Small intestine (tissue), 7 donors: ENCODE results near the gene CISTR. TPM values are rescaled to one million over a fixed set of nuclear protein-coding genes. Genes with fewer than 3 reads are reported as not detected.

Source experiments
- DNase-seq, 2 donors: peaks; one replicate each; pipeline versions ENCODE4 v3.0.0 to v3.0.0-alpha.2; 2013
- FAIRE-seq: peaks from 2 replicates; lab custom pipeline; 2012; peaks lifted over from hg19 to GRCh38; lab: Jason Lieb, UNC
- H3K27ac ChIP-seq, 3 donors: one replicate each; pipeline ENCODE4 v1.5.1; 2013; ENCODE audit warnings: low read length in 2 of 3, mild to moderate bottlenecking in 2 of 3, control low read depth in 1 of 3, inconsistent platforms in 1 of 3, low read depth in 1 of 3, moderate library complexity in 1 of 3
- H3K27me3 ChIP-seq, 3 donors: one replicate each; pipeline ENCODE4 v1.6.1; 2013; ENCODE audit warnings: low read length in 3 of 3, inconsistent platforms in 1 of 3; ENCODE audit not compliant: control insufficient read depth in 3 of 3, insufficient read depth in 3 of 3
- H3K36me3 ChIP-seq, 3 donors: one replicate each; pipeline ENCODE4 v1.6.1; 2013; ENCODE audit warnings: low read length in 3 of 3, inconsistent platforms in 1 of 3, low read depth in 1 of 3, mild to moderate bottlenecking in 1 of 3, moderate library complexity in 1 of 3; ENCODE audit not compliant: control insufficient read depth in 3 of 3, insufficient read depth in 2 of 3
- H3K4me1 ChIP-seq, 3 donors: one replicate each; pipeline ENCODE4 v1.6.1; 2013; ENCODE audit warnings: low read length in 2 of 3, inconsistent platforms in 1 of 3, low read depth in 1 of 3, mild to moderate bottlenecking in 1 of 3, moderate library complexity in 1 of 3; ENCODE audit not compliant: control insufficient read depth in 3 of 3, insufficient read depth in 2 of 3
- H3K4me3 ChIP-seq, 3 donors: one replicate each; pipeline ENCODE4 v1.5.1; 2013; ENCODE audit warnings: low read length in 3 of 3, control low read depth in 1 of 3, inconsistent platforms in 1 of 3, low read depth in 1 of 3, mild to moderate bottlenecking in 1 of 3, moderate library complexity in 1 of 3
- H3K9me3 ChIP-seq, 2 donors: one replicate each; pipeline ENCODE4 v1.6.1; 2013; ENCODE audit warnings: low read depth in 1 of 2, low read length in 1 of 2; ENCODE audit not compliant: control insufficient read depth in 2 of 2, insufficient read depth in 1 of 2
- WGBS, 3 donors: extraction: QIAGEN DNeasy Blood & Tissue Kit; methylation state at CpG; one replicate each; pipeline ENCODE4 v1.1.7; 2013; 5-methylcytosine and 5-hydroxymethylcytosine counted together
- polyA plus RNA-seq, 4 donors: library from polyadenylated mRNA; stranded (reverse) in 3 of 4; unstranded in 1 of 4; fragments of 200-250 nt in 3 of 4; fragments of 120-200 nt in 1 of 4; gene quantifications; one replicate each; pipeline versions ENCODE4 v1.2.1 to v1.2.3, GENCODE V29; 2013
- donor health status: healthy with polysubstance abuse.
- donor health status: control.
- donor health status: control.
- donor health status: Bipolar disorder and iron deficiency.
- donor health status: healthy.

The CISTR gene
- polyA plus RNA-seq, 4 donors: not detected

DNA sequence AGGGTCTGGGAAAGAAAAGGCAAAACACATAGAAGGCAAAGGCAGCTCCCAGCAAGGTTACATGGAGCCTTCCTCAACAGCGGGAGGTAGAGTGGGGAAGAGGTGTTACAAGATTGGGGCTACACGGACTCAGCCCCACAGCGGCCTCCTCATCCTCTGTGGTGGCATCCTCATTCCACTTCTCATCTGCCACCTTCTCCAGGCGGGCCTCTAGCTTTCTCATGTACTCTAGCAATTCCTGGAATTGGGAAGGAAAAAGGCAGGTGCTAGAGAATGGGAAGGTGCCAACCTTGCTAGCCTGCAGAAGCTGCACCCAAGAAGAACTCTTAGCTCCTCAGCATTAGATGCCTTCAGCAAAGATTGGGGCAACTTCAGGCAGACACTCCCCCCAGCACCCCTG, 37.8 kb downstream of the CISTR start:
- no peak overlapping the region for H3K4me3 ChIP-seq
- DNase-seq (no peak), FAIRE-seq (no peak)
- H3K27ac ChIP-seq: no peak overlapping the region
- no peaks in the 10 kb centered on the region for H3K27me3 ChIP-seq
- H3K4me1 ChIP-seq: no peaks in the 10 kb centered on the region
- H3K36me3 ChIP-seq: peaks cover 4 to 55% (median 5%) of the 10 kb centered on the region in 3 donors
- 89 to 94% (median 92%) methylated on average over 4 of the region's 4 CpGs for WGBS, 3 donors
- H3K9me3 ChIP-seq: no peaks in the 10 kb centered on the region

DNA sequence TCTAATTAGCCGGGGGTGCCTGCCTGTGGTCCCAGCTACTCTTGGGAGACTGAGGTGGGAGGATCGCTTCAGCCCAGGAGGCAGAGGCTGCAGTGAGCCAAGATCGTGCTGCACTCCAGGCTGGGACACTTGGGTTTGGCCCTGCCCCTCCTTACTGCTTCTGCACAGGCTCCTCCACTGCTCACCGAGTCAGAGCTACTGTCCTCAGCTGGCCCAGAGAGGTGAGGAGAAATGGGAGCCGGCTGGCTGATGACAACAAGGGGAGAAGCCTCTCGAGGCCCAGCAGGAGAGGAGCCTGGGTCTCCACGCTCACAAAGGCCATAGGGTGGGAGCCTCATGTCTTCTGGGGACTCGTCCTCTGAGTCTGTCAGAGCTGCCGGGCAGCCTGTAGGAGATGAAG, 38.3 kb downstream of the CISTR start:
- H3K27me3 ChIP-seq: no peaks in the 10 kb centered on the region
- peaks cover 4 to 50% (median 5%) of the 10 kb centered on the region in 3 donors for H3K36me3 ChIP-seq
- WGBS, 3 donors: 87 to 91% (median 91%) methylated on average over 9 of the region's 9 CpGs
- H3K9me3 ChIP-seq: no peaks in the 10 kb centered on the region
- H3K27ac ChIP-seq: no peak overlapping the region
- H3K4me3 ChIP-seq: no peak overlapping the region
- FAIRE-seq (no peak), DNase-seq (no peak)
- H3K4me1 ChIP-seq: no peaks in the 10 kb centered on the region

GRCh38 chr12:53712059-53712643, 39.6 kb downstream of the CISTR start:
- DNase-seq (no peak), FAIRE-seq (no peak)
- no peaks in the 10 kb centered on the region for H3K9me3 ChIP-seq
- H3K4me3 ChIP-seq: no peak overlapping the region
- WGBS, 3 donors: 73 to 89% (median 82%) methylated on average over 8 of the region's 8 CpGs
- peaks cover 0 to 5% (median 0%) of the 10 kb centered on the region in 3 donors for H3K27me3 ChIP-seq
- no peaks in the 10 kb centered on the region for H3K4me1 ChIP-seq
- no peak overlapping the region for H3K27ac ChIP-seq
- H3K36me3 ChIP-seq: peaks cover 3 to 50% (median 5%) of the 10 kb centered on the region in 3 donors

- DNase-seq (no peak), FAIRE-seq (no peak)
- WGBS, 3 donors: 31 to 50% (median 43%) methylated on average over 6 of the region's 6 CpGs
- H3K36me3 ChIP-seq: peaks cover 0 to 33% (median 2%) of the 10 kb centered on the region in 3 donors
- H3K4me3 ChIP-seq: no peak overlapping the region
- H3K4me1 ChIP-seq: no peaks in the 10 kb centered on the region
- H3K9me3 ChIP-seq: no peaks in the 10 kb centered on the region
- H3K27ac ChIP-seq: no peak overlapping the region
- H3K27me3 ChIP-seq: peaks cover 0 to 12% (median 0%) of the 10 kb centered on the region in 3 donors
Observed at GRCh38 chr12:53710091-53710490, 41.7 kb downstream of the CISTR start.

- no peak for FAIRE-seq
- peaks cover 0 to 29% (median 2%) of the 10 kb centered on the region in 3 donors for H3K36me3 ChIP-seq
- DNase-seq: no peak
- H3K4me1 ChIP-seq: no peaks in the 10 kb centered on the region
- no peak overlapping the region for H3K27ac ChIP-seq
- no peaks in the 10 kb centered on the region for H3K9me3 ChIP-seq
- 28 to 56% (median 33%) methylated on average over 4 of the region's 4 CpGs for WGBS, 3 donors
- peaks cover 0 to 13% (median 0%) of the 10 kb centered on the region in 3 donors for H3K27me3 ChIP-seq
- no peak overlapping the region for H3K4me3 ChIP-seq
Observed at GRCh38 chr12:53709671-53710070, 42.1 kb downstream of the CISTR start.

GRCh38 chr12:53706080-53706479, 45.7 kb downstream of the CISTR start:
- Histone ChIP-seq H3K4me3 (no peak overlapping the region), H3K9me3 (no peaks in the 10 kb centered on the region), H3K4me1 (no peaks in the 10 kb centered on the region), H3K27ac (no peak overlapping the region), H3K36me3 (no peaks in the 10 kb centered on the region), H3K27me3 (peaks cover 0 to 40% (median 0%) of the 10 kb centered on the region in 3 donors)
- 9 to 59% (median 33%) methylated on average over 1 of the region's 1 CpG for WGBS, 3 donors
- FAIRE-seq (no peak), DNase-seq (no peak)

- no peak for DNase-seq
- no peak for FAIRE-seq
- Histone ChIP-seq H3K4me1 (no peaks in the 10 kb centered on the region), H3K36me3 (no peaks in the 10 kb centered on the region), H3K27me3 (peaks cover 0 to 58% (median 8%) of the 10 kb centered on the region in 3 donors), H3K9me3 (no peaks in the 10 kb centered on the region), H3K4me3 (no peak overlapping the region), H3K27ac (no peak overlapping the region)
- 72 to 79% (median 75%) methylated on average over 4 of the region's 4 CpGs for WGBS, 3 donors
Observed at GRCh38 chr12:53703756-53704155, 48.0 kb downstream of the CISTR start.

DNA sequence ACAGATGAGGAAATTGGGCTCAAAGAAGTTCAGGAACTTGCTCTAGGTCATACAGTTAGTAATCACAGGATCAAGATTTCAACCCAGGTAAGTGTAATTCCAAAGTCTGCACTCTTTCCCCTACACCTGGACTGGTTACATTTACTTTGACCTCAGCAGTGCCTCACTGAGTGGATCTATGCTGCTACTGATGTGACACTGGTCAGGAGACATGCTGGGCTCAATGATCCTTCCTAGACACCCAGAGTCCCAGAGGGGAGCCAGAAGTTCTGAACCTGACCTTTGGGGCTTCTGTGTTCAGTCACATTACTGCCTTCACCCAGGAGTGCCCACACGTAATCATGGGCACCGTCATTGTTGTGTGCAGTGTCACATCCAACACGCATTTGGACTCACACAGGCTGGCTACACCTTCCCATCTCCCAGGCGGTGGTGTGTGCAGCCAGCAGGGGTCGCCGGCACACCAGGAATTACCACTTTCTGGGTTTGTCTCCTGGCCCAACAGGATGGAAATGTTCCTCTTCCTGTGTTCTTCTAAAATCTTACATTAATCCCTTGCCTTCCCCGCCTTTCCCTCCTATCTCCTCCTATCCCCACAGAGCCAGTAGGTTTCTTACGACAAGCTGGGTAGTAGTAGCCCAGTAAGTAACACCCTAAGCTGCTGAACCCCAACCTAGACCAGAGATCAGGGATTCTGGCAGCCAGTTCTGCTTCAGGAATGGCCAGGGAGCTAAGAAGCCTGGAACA, 50.1 kb downstream of the CISTR start:
- no peak overlapping the region for H3K27ac ChIP-seq
- no peaks in the 10 kb centered on the region for H3K36me3 ChIP-seq
- FAIRE-seq: no peak
- WGBS, 3 donors: 1 to 3% (median 3%) methylated on average over 8 of the region's 8 CpGs
- peaks cover 0 to 70% (median 18%) of the 10 kb centered on the region in 3 donors for H3K27me3 ChIP-seq
- no peak overlapping the region for H3K4me3 ChIP-seq
- peak; percentile 67 to 75 for DNase-seq
- peaks cover 0 to 3% (median 0%) of the 10 kb centered on the region in 3 donors for H3K4me1 ChIP-seq
- no peaks in the 10 kb centered on the region for H3K9me3 ChIP-seq
